Body of pancreas (tissue), 4 donors: ENCODE results near the gene PTPRB.

ENCODE experiments used
- POLR2A ChIP-seq, 3 donors: fragments of 450-650 bp; IDR thresholded peaks; one replicate each; pipeline ENCODE4 v1.6.1; 2016; ENCODE audit warnings: antibody characterized with exemption in 3 of 3, mild to moderate bottlenecking in 2 of 3
- TF ChIP-seq, protein P1 (sequence below), 7 experiments: fragments of 450-650 bp in 4 of 7; fragments of 200-600 bp in 3 of 7; sonication (generic) in 3 of 7; IDR thresholded peaks; one replicate each; pipeline ENCODE4 v1.5.1; 2016 to 2019; ENCODE audit warnings: antibody characterized with exemption in 7 of 7

DNA sequence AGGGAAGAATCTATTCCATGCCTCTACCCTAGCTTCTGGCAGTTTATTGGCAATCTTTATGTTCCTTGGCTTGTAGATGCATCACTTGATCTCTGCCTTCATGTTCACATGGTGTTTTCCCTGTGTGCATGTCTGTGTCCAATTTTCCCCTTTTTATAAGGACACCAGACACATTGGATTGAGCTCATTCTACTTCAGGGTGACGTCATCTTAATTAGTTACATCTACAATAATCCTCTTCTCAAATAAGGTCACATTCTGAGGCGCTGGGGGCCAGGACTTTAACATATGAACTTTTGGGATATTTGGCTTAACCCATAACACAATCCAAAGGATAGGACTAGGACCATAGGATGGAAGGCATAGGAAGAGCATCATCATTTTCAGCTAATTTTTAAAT, 169.8 kb downstream of the PTPRB start:
- TF ChIP-seq, protein P1, sequence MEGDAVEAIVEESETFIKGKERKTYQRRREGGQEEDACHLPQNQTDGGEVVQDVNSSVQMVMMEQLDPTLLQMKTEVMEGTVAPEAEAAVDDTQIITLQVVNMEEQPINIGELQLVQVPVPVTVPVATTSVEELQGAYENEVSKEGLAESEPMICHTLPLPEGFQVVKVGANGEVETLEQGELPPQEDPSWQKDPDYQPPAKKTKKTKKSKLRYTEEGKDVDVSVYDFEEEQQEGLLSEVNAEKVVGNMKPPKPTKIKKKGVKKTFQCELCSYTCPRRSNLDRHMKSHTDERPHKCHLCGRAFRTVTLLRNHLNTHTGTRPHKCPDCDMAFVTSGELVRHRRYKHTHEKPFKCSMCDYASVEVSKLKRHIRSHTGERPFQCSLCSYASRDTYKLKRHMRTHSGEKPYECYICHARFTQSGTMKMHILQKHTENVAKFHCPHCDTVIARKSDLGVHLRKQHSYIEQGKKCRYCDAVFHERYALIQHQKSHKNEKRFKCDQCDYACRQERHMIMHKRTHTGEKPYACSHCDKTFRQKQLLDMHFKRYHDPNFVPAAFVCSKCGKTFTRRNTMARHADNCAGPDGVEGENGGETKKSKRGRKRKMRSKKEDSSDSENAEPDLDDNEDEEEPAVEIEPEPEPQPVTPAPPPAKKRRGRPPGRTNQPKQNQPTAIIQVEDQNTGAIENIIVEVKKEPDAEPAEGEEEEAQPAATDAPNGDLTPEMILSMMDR (IDR thresholded peaks at IDR 0.05) = no peak
- TF ChIP-seq POLR2A (IDR thresholded peaks at IDR 0.05) = no peak
